GM12892 (cell line): ENCODE data around the gene CDH18.

Experiments
- DNase-seq: peaks from one replicate; pipeline ENCODE4 v3.0.0; 2011; ENCODE audit not compliant: insufficient read length
- FAIRE-seq: peaks from 2 replicates; lab custom pipeline; 2011; peaks lifted over from hg19 to GRCh38; lab: Jason Lieb, UNC
- POLR2A ChIP-seq: IDR thresholded peaks from 2 replicates; pipeline ENCODE4 v1.6.1; 2011; ENCODE audit warnings: low read depth, low read length, control low read depth
- POLR2AphosphoS5 ChIP-seq: IDR thresholded peaks from 2 replicates; pipeline ENCODE4 v1.6.1; 2011; ENCODE audit warnings: low read depth, low read length, control low read depth
- TAF1 ChIP-seq: IDR thresholded peaks from 2 replicates; pipeline ENCODE4 v1.6.1; 2011; ENCODE audit warnings: low read depth, mild to moderate bottlenecking, control low read depth, low read length, borderline replicate concordance

The CDH18 gene

GRCh38 chr5:19885040-19885824 is 102.8 kb downstream of the CDH18 start:
- TF ChIP-seq TAF1 (no peak), POLR2A (no peak), POLR2AphosphoS5 (no peak)
- DNase-seq (no peak), FAIRE-seq (no peak)

- no peak for DNase-seq
- TF ChIP-seq POLR2AphosphoS5 (no peak), POLR2A (no peak), TAF1 (no peak)
- no peak for FAIRE-seq
These were observed 107.1 kb downstream of the CDH18 start for GRCh38 chr5:19880859-19881436.

- TF ChIP-seq POLR2A = no peak
- no peak for TF ChIP-seq POLR2AphosphoS5
- TF ChIP-seq TAF1 = no peak
- DNase-seq (no peak), FAIRE-seq (no peak)
These were observed 107.5 kb downstream of the CDH18 start for GRCh38 chr5:19880458-19880857.

DNA sequence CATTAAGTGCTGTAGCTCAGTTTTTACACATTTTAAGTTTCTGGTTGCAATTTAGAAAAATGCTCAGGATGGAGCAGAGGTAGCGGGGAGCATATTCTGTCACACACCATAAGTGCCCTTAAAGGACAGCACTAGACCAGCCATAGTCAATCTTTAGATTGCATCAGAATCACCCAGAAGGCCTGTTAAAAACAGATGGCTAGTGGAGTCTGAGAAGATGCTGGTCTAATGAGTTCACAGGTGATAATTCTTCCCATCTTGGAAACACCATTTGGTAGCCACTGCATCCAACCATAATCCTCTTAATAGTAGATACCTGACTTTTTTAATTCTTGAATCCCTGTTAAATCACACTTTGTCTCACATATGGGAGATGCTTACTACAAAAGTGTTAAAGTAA is 113.2 kb downstream of the CDH18 start:
- no peak for FAIRE-seq
- no peak for DNase-seq
- TF ChIP-seq POLR2A (no peak), TAF1 (no peak), POLR2AphosphoS5 (no peak)

- FAIRE-seq (no peak), DNase-seq (no peak)
- TF ChIP-seq POLR2A (no peak), POLR2AphosphoS5 (no peak), TAF1 (no peak)
These were observed 121.9 kb downstream of the CDH18 start for GRCh38 chr5:19866090-19866450.

DNA sequence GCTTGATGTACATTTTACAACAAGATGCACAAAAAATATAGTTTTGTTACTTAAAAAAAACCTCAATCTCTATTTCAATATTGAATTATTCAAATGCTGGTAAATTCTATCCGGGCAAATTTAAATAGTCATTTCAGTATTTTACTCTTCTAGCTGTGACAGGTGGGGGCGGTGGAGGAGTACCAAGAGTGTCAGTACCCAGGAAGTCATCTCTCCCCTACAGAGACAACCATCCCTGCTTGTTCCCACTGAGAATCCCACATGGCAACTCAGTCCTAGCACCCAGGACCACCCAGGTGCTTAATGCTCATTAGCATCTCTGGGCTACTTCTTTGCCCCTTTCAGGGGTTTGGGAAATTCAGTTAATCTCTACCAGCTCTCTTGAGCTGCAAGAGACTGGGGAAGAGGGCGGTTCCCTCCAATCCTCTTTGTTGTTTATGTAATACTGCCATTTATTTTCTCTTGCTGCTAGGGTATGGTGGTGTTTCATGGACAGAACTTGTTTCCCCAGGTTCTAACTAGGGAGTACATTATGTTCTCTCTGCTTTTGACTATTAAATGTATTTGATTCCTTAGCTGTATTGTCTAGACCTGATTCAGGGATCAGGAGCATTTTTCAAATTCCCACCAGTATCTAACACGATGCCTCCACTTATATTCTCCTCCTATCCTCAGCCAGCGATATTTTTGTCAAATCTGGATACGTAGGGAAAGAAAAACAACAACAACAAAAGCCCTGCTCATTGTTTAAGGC is 122.5 kb downstream of the CDH18 start:
- DNase-seq (no peak), FAIRE-seq (no peak)
- TF ChIP-seq POLR2A (no peak), TAF1 (no peak), POLR2AphosphoS5 (no peak)

DNA sequence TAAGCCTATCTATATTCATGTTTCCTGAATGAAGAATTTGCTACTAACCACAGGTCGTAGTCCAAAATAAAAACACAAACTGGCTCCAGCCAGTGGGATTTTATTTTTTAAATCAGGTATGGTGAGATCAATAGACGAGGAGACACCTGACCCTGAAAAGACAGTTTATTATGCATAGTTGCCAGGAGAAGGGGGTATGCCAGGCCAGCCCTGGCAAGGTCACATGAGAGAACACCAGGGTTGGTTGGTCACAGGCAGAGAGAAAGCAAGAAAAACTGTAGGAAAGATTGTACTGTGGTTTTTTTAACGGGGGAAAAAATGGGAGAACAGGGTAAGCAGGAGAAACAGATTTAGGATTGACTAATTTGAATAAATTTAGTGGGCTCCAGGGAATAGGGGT is 125.3 kb downstream of the CDH18 start:
- FAIRE-seq (no peak), DNase-seq (no peak)
- no peak for TF ChIP-seq POLR2AphosphoS5
- TF ChIP-seq TAF1 = no peak
- no peak for TF ChIP-seq POLR2A

DNA sequence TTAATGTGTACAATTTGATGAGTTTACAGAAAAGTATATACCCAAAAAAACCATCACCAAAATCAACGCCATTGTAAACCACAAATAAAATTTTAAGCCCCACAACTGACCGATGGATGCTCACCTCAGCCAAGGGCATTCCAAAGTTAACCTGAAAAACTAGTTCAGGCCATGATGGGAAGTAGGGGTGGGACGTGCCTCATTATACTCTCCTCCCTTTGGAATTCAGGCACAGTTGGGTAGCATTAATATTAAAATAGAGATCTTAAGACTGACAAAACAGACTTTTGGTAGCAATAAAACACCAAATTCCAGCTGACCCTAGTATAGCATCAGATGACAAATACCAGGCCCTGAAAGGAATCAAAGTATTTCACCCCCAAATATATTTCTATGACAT is 129.0 kb downstream of the CDH18 start:
- no peak for FAIRE-seq
- no peak for TF ChIP-seq TAF1
- TF ChIP-seq POLR2A = no peak
- no peak for TF ChIP-seq POLR2AphosphoS5

GRCh38 chr5:19855931-19856330 is 132.1 kb downstream of the CDH18 start:
- TF ChIP-seq TAF1 = no peak
- no peak for TF ChIP-seq POLR2AphosphoS5
- TF ChIP-seq POLR2A = no peak
- DNase-seq (no peak), FAIRE-seq (no peak)

More for the DNA sequence above, 129.0 kb downstream of the CDH18 start:
- no peak for DNase-seq

DNA sequence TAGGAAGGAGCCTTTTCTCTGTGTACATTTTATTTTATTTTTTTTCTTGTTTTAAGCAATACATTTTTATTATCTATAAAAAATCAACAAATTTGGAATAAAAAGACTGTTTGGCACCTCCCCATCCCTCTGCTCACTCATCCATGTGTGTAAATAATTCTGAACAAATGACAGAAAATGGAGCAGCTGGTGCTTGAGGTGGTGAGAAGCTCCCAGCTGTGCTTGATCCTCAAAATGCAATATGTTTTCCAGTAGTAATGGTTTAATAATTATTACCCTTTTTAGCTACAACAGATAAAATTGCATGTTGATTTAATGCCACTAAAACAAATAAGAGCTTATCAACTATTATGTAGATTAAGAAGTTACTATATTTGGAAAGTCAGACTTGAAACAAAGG is 132.5 kb downstream of the CDH18 start:
- DNase-seq = no peak
- TF ChIP-seq POLR2A (no peak), POLR2AphosphoS5 (no peak), TAF1 (no peak)
- no peak for FAIRE-seq

DNA sequence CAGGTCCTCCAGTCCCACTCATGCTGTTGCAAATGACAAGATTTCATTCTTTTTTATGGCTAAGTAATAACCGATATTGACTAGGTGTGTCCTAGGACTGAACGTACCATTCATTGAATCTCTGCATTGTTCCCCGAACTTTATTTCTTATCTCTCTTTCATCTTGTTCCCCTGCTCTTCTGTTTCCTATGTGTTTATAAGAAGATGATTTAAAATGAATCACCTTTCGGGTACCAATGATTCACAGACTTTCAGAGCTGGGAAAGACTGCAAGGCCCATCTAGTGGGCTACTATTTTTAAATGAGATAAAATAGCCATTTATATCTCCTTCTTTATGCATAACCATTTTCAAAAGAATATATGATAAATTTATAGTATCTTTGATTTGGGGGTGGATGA is 133.0 kb downstream of the CDH18 start:
- DNase-seq (no peak), FAIRE-seq (no peak)
- no peak for TF ChIP-seq POLR2AphosphoS5
- no peak for TF ChIP-seq TAF1
- no peak for TF ChIP-seq POLR2A
